ENCODE measurements around the gene GIMAP1.
A peak's percentile ranks its signal among the peaks of the same experiment; 100 is the strongest.

GIMAP1 gene

DNA sequence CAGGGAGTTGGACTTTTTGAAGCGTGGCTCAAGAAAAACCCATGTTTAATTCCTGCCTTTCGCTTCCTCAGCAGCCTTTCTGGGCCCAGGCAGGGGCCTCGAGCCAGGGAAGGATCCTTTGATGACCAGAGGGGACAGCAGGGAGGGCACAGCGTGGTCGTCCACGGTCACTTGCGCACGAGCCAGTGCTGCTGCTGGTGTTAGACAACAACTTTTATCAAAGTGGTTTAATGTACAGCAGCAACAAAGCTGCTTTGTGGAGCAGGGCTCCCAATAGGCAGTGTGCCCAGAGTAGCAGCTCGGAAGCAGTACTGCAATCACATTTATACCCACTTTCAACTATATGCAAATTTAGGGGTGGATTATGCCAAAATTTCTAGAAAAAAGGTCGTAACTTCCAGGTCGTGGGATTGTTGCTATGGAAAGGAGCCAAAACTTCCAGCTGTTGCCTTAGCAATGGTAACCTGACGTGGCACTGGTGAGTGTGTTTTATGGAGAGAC is 6.1 kb downstream of the GIMAP1 start:
- no peak for DNase-seq (ENCODE audit: low read depth)

- DNase-seq (ENCODE audit: low read depth) = no peak
Measured at GRCh38 chr7:150723467-150723866, 7.1 kb downstream of the GIMAP1 start.

- no peak for DNase-seq (ENCODE audit: low read depth)
Measured at GRCh38 chr7:150727381-150727780, 11.0 kb downstream of the GIMAP1 start.

GRCh38 chr7:150728011-150728410 is 11.6 kb downstream of the GIMAP1 start:
- DNase-seq (ENCODE audit: low read depth) = no peak

- DNase-seq (ENCODE audit: low read depth) = no peak
Measured at GRCh38 chr7:150728609-150729008, 12.2 kb downstream of the GIMAP1 start.

DNA sequence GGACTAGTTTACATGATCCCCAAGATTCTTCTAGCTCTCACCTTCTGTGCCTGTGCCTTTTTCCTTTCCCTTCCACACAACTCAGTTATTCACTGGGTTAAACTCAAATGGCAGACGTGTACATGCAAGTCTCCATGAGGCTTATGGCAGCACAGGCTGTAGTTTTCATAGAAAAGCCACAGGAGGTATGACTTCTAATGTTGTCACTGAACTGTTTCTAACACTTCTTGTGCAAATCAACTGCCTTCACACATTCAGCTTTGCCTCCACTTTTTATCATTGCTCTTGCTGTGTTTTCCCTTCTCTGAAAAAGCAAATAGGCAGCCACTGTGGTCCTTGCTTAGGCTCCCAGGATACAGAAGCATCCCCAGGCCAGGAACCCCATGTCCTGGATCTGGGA is 15.5 kb downstream of the GIMAP1 start:
- no peak for DNase-seq (ENCODE audit: low read depth)

DNA sequence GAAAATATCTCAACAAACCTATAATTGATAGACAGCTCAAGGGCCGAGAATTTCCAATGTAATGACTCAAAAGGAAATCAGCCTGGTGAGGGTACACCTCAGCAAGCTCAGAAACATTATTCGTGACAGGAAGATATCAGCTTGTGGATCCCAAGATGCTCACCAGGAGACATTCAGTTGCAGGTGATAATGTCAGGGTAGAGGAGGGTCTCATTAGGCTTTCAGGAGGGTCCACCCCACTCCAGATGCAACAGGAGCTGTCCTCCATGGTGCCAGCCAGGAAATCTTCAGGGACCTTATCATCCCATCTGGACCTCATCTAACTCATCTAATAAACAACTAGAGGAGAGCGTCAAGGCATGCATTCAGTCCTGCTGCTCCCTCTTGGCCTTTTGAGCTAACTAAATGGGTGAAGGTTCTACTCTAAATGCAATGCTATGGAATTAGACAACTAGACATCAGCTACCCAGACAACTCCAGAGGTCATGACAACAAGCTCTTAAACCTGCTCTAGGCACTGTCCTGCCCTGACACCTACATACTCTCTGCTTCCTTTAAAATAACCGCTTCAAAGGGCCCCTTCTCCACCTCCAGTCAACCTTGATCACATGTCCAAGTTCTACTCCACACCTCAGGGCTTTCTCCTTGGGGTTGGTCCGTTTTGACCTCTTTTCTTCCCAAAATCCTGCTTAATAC is 16.5 kb downstream of the GIMAP1 start:
- DNase-seq (ENCODE audit: low read depth) = no peak

DNA sequence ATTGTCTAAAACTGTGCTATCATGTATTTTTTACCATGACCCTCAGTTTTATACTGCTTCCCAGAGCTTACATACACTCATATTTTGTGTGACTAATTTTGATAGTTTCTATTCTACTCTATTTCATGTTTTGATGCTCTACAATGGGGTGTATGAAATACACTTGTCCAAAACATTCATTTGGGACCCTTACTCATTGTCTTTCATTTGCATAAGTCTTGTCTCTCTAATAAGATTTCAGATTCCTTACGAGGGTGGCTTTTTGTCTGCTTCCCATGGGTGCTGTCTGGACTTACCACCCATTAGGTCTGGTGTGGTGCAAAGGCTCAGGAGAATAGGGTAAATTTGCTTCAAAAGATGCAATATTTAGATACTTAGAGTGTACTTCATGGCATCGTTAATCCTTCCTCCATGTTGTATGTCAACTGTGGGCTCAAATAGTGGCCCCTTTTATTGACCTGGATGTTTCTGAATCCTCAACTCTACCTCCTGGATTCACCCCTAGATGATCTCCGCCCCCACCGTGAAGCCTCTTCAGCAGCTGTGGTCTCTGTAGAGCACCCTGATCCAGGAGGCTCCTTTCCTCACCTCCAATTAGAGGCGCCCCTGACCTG is 17.2 kb downstream of the GIMAP1 start:
- DNase-seq (ENCODE audit: low read depth) = no peak

DNA sequence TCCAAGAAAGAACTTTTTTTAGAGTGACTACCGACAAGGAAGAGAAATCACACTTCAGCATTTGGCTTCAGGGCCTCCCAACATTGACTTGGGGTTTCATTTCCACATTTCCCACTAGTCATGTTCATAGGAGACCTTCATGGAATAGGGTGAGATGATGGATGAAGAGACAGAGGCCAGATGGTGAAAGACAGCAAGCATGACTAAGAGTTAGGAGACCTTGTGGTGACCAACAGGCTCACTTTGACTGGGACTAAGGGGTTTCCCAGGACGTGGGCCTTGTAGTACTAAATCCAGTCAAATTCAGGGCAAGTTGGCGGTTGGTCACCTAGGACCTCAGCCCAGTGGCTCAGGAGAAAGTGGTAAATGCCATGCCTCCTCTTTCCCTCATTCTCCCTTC is 17.8 kb downstream of the GIMAP1 start:
- no peak for DNase-seq (ENCODE audit: low read depth)

- no peak for DNase-seq (ENCODE audit: low read depth)
Measured at GRCh38 chr7:150735596-150736358, 19.4 kb downstream of the GIMAP1 start.

DNA sequence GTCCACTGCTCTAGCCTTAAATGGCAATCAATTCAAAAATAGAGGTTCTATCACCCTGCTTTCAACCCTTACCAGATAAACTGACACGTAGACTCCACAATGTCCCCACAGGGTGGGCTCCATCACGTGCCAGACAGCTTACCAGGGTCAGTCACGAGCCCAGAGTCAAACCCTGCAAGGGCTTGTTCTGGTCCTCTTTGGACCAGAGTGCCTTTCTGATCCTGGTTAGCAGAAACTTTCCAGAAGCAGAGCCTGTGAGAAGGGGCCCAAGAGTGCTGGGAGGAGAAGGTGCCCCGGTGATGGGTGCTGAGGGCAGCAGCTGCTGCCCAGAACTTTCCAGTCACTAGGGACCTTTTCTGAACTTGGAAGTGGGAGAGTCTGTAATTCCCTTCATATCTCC is 20.5 kb downstream of the GIMAP1 start:
- DNase-seq (ENCODE audit: low read depth) = no peak

DNA sequence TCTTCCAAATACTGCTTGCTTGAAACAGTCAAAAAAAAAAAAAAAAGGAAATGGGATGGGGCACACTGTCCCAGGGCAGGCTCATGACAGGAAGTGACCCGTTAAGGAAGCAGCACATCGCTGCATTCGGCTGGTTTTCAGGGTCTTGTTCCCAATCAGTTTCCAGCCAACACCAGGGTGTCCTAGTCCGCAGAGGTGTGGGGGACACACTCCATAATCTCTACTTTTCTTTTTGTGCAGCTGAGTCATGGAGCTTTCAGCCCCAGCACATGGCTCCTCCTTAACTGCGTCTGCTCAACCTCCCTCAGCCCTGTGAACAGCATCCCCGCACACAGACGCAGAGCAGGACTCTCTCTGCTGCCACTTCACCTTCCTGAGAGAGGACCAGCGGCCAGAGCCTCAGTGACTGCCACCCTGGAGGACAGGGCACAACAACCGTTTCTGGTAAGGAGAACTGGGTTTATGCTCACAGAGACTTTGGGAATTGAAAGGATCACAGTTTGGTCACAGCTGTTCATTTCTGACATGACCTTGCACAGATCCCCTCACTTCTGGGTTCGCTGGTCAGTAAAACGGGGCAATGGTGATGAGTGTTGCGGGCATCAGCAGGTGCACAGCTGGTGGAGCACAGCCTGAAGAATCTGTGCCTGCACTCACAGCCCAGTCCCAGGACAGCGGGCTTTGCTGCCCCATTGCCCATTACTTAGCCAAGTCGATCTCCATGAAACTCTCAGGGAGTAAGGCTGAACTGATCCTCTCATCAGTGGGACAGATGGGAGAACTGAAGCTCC is 21.0 kb downstream of the GIMAP1 start, which contains the start of gene GIMAP5:
GIMAP5 (plus strand) TSS at position 154 of the 791 bp plus-strand sequence. CDS start 3,467 bp downstream, outside the sequence.
- peak; percentile 46 for DNase-seq (ENCODE audit: low read depth)

DNA sequence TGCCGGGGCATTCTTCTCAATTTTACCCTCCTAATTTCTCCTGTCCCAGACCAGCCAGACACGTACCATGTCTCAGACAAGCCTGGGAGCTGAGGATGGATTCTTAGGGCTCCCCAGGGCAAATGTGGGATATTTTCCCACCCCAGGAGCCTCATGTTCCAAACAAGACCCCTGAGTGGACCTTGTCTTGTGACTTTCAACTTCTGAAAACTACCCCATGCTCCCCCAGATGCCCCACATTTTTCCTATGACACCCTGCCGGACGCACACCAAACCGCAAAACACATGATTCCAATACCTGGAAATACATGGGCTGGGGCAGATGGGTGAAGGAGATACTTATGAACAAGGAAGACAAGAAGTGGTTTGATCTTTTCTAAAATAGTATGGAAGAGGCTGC is 21.7 kb downstream of the GIMAP1 start:
- DNase-seq (ENCODE audit: low read depth) = no peak

DNA sequence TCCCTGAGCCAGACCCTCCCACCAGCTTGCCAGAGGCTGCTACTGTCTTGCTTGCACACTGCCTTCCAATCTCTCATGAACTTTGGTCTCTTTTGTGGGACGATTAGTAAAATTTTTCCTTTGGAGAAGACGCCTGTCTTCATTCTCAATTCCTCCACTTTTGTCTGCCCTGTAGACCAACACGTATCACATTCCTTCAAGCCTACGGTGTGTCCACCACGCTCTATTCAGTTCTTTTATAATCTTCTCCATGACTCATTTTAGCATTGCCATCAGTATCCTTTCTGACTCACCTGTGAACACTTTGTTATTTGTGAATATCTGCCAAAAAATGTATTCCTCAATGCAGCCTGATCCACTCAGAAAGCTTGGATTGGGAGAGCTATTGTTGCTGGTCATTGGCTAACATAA is 22.2 kb downstream of the GIMAP1 start:
- no peak for DNase-seq (ENCODE audit: low read depth)

GRCh38 chr7:150739033-150739432 is 22.6 kb downstream of the GIMAP1 start:
- no peak for DNase-seq (ENCODE audit: low read depth)

- DNase-seq (ENCODE audit: low read depth) = no peak
Measured at GRCh38 chr7:150740053-150740452, 23.6 kb downstream of the GIMAP1 start.

DNA sequence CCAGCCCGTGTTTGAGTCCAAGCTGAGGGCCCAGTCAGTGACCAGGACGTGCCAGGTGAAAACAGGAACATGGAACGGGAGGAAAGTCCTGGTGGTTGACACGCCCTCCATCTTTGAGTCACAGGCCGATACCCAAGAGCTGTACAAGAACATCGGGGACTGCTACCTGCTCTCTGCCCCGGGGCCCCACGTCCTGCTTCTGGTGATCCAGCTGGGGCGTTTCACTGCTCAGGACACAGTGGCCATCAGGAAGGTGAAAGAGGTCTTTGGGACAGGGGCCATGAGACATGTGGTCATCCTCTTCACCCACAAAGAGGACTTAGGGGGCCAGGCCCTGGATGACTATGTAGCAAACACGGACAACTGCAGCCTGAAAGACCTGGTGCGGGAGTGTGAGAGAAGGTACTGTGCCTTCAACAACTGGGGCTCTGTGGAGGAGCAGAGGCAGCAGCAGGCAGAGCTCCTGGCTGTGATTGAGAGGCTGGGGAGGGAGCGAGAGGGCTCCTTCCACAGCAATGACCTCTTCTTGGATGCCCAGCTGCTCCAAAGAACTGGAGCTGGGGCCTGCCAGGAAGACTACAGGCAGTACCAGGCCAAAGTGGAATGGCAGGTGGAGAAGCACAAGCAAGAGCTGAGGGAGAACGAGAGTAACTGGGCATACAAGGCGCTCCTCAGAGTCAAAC is 26.0 kb downstream of the GIMAP1 start:
- DNase-seq (ENCODE audit: low read depth) = no peak

DNA sequence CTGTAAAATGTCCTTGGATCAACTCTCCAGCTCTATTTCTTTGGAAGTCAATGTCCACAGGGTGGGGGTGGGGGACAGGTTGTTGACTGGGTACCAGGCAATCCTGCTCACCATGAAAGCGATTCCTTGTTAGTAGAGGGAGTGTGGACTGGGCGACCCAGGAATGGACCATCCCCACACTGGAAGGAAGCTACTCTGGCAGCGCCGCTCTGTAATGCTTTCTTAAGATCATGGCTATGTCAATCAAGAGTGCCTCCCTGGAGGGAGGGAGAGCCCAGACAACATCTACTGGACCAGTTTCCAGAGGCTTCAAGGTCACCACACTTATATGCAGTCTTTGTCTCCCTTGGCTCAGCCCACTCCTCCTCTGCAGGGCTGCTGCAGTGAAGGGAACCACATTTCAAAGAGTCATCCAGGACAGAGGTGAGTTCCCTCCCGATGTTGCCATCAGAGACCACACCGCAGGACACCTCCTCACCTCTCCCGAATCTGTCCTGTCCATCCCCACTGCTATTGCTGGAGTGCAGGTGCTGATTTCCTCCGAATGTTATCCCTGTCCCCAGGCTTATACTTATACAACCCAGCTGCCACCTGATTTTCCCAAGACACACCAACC is 27.7 kb downstream of the GIMAP1 start:
- DNase-seq (ENCODE audit: low read depth) = no peak

GRCh38 chr7:150745086-150745485 is 28.7 kb downstream of the GIMAP1 start:
- DNase-seq (ENCODE audit: low read depth) = no peak

DNA sequence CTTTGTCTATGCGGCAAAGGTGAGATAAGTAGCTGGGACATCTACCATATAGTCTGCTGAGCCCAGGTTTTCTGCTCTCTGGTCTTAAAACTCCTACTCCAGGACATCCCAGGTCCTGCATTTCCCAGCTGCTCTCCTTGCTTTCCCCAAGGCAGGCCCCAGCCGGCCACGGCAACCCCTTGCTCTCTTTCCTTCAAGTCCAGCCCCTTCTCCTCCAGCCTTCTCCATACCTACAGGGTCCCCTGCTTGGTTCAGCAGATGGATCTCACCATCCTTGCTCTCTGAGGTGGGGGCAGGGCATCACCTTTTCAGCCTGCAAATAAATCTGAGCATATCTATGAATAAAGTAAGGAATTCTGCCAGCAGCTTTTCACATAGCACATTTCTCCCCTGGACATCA is 29.5 kb downstream of the GIMAP1 start:
- no peak for DNase-seq (ENCODE audit: low read depth)

DNA sequence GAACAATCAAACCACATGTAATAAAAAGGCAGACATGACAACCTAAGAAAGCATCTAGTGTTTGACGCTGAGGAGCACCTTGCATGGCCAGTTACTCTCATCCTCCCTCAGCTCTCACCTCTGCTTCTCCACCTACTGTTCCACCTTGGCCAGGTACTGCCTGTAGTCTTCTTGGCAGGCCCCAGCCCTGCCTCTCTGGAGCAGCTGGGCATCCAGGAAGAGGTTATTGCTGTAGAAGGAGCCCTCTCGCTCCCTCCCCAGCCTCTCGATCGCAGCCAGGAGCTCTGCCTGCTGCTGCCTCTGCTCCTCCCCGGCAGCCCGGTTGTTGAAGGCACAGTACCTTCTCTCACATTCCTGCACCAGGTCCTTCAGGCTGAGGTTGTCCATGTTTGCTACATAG is 30.5 kb downstream of the GIMAP1 start:
- DNase-seq (ENCODE audit: low read depth) = no peak

All from stimulated activated CD4-positive, alpha-beta T cell treated with anti-CD3 and anti-CD28 coated beads, Interleukin-2, amount 100 ng/mL, for 4 hours (primary cell).